GM23338 (cell line): ENCODE data around the gene NMBR.

ENCODE experiments used
- EZH2phosphoT487 ChIP-seq: fragments of 200-600 bp; sonication (generic); IDR thresholded peaks from one replicate; pipeline ENCODE4 v1.8.1; 2018; ENCODE audit warnings: antibody characterized with exemption; ENCODE audit not compliant: unreplicated experiment
- POLR2AphosphoS5 ChIP-seq: IDR thresholded peaks from 2 replicates; pipeline ENCODE4 v1.6.1; 2016; ENCODE audit warnings: antibody characterized with exemption, low read depth
- REST ChIP-seq: IDR thresholded peaks from one replicate; pipeline ENCODE4 v1.6.1; 2018; ENCODE audit warnings: antibody characterized with exemption; ENCODE audit not compliant: unreplicated experiment
- TF ChIP-seq, protein P1 (sequence below), 2 experiments: fragments of 200-600 bp in 1 of 2; sonication (generic) in 1 of 2; conservative IDR thresholded peaks; 2 replicates each; pipeline versions ENCODE4 v1.5.1 to v1.6.1; 2016 to 2017; ENCODE audit warnings: antibody characterized with exemption in 2 of 2, low read depth in 2 of 2, mild to moderate bottlenecking in 2 of 2, moderate library complexity in 1 of 2

- TF ChIP-seq, protein P1, sequence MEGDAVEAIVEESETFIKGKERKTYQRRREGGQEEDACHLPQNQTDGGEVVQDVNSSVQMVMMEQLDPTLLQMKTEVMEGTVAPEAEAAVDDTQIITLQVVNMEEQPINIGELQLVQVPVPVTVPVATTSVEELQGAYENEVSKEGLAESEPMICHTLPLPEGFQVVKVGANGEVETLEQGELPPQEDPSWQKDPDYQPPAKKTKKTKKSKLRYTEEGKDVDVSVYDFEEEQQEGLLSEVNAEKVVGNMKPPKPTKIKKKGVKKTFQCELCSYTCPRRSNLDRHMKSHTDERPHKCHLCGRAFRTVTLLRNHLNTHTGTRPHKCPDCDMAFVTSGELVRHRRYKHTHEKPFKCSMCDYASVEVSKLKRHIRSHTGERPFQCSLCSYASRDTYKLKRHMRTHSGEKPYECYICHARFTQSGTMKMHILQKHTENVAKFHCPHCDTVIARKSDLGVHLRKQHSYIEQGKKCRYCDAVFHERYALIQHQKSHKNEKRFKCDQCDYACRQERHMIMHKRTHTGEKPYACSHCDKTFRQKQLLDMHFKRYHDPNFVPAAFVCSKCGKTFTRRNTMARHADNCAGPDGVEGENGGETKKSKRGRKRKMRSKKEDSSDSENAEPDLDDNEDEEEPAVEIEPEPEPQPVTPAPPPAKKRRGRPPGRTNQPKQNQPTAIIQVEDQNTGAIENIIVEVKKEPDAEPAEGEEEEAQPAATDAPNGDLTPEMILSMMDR (conservative IDR thresholded peaks at IDR 0.05; ENCODE audit: low read depth in 2 of 2), result no peak
- TF ChIP-seq REST (no peak), POLR2AphosphoS5 (no peak), EZH2phosphoT487 (no peak)
These were observed 6.3 kb upstream of the NMBR start for GRCh38 chr6:142153196-142153595.
